SH-SY5Y (cell line): ENCODE data around the gene CST4.

Experiments used
- GATA2 ChIP-seq: IDR thresholded peaks from 2 replicates; pipeline ENCODE4 v1.6.1; 2011; ENCODE audit warnings: mild to moderate bottlenecking, low read depth, low read length
- GATA3 ChIP-seq: IDR thresholded peaks from 2 replicates; pipeline ENCODE4 v1.6.1; 2011; ENCODE audit warnings: low read depth, mild to moderate bottlenecking, low read length, moderate library complexity

- no peak for TF ChIP-seq GATA3
- TF ChIP-seq GATA2 = no peak
These were observed 8.7 kb downstream of the CST4 start for GRCh38 chr20:23680146-23680545.
